GM12891 (cell line): ENCODE data around the gene FAM20A.

ENCODE experiments used
- DNase-seq: peaks from one replicate; pipeline ENCODE4 v3.0.0; 2011; ENCODE audit warnings: low spot score; ENCODE audit not compliant: insufficient read length
- FAIRE-seq: peaks from 2 replicates; lab custom pipeline; 2011; peaks lifted over from hg19 to GRCh38; lab: Jason Lieb, UNC
- PAX5 ChIP-seq: IDR thresholded peaks from 2 replicates; pipeline ENCODE4 v1.6.1; 2011; ENCODE audit warnings: low read length, moderate library complexity, mild to moderate bottlenecking; ENCODE audit not compliant: insufficient read depth, severe bottlenecking
- POLR2A ChIP-seq: IDR thresholded peaks from 2 replicates; pipeline ENCODE4 v1.6.1; 2011; ENCODE audit warnings: low read depth, low read length, control low read depth
- POLR2AphosphoS5 ChIP-seq: IDR thresholded peaks from 2 replicates; pipeline ENCODE4 v1.6.1; 2011; ENCODE audit warnings: low read depth, low read length, control low read depth
- POU2F2 ChIP-seq: IDR thresholded peaks from 2 replicates; pipeline ENCODE4 v1.6.1; 2011; ENCODE audit warnings: low read depth, mild to moderate bottlenecking, control low read depth, low read length, moderate library complexity
- SPI1 ChIP-seq: IDR thresholded peaks from 2 replicates; pipeline ENCODE4 v1.6.1; 2011; ENCODE audit warnings: low read depth, low read length, control low read depth
- TAF1 ChIP-seq: IDR thresholded peaks from 2 replicates; pipeline ENCODE4 v1.6.1; 2011; ENCODE audit warnings: low read depth, low read length, control low read depth

The FAM20A gene

DNA sequence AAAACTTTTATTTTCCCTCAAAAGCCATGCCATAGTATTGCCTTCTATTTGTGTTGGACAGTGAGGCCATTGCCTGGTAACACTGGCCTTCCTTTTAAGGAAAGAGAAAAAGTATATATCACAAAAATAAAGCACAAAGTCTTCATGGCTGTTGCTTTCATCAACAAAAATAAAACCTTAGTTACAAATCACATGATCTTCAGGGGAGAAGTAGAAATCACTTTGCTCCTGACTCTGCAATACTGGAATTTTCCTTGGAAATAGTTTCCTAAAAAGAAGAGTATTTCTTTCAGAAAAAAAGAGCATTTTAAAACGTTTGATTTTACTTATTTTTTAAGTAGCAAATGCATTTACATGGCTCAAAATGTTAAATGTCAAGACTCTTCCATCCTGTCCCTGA is 41.9 kb downstream of the FAM20A start:
- no peak for TF ChIP-seq POLR2AphosphoS5
- no peak for TF ChIP-seq POLR2A
- no peak for TF ChIP-seq POU2F2
- no peak for TF ChIP-seq TAF1
- TF ChIP-seq PAX5, result no peak
- TF ChIP-seq SPI1, result no peak
- no peak for DNase-seq
- FAIRE-seq, result no peak

DNA sequence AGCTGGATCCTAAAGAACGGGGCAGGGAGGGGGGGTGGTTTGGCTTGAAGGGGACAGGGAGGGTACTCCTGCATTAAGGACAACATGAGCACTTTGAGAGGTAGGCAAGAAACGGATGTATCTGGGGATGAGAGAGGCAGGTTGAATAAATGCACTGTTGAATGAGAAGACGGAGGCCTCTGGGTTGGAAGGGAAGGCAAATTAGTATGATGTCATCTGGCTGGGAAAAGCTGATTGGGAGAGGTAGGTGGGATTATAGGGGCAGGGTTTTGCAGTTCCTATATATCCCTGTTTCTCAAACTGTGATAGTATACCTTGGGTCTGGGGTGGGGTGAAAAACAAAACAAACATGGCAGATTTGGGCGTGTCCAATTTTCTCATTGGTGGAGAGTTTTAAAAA is 44.6 kb downstream of the FAM20A start:
- FAIRE-seq, result no peak
- TF ChIP-seq POLR2A (no peak), SPI1 (no peak), PAX5 (no peak), POLR2AphosphoS5 (no peak), POU2F2 (no peak), TAF1 (no peak)
- DNase-seq, result no peak

DNA sequence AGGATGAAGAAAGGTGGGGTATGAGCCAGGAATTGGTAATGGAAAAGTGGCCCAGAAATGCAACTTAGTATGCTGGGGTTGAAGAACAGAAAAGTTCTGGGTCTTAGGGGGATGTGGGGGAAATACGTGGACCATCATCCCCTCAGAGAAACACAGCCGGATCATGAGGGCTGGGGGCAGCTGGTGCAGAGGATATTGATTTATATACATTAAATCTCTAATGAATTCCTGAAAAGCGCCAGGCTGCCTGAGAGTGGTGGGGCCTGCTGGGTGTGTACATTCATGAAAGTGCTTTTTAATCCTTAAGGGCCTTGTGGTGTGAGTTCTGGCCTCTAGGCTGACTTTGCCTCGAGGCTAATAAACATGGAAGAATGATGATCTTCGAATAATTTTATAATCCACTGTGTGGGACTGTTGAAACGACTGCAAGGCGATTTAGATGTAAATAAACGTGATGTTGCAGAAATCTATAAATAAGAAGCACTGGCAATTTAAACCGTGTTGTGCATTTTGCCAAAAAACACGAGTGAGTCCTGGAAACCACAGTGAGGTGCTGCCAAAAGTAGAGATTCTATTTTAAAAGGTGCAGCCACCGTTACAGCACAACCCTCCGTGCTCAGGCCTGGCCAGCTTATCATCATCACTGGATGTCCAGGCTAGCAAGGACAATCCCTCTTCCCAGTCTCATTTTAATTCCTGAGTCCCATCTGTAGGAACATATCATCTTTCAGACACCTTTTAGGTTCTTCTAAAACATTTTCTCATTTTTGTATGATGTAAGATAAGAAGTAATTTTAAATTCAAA is 56.9 kb downstream of the FAM20A start:
- DNase-seq (no peak), FAIRE-seq (no peak)
- TF ChIP-seq SPI1, result no peak

GRCh38 chr17:68542698-68543463 is 58.3 kb downstream of the FAM20A start:
- no peak for FAIRE-seq

GRCh38 chr17:68541816-68542215 is 59.4 kb downstream of the FAM20A start:
- FAIRE-seq, result no peak
- TF ChIP-seq SPI1 (no peak), POLR2A (no peak), POU2F2 (no peak), PAX5 (no peak), TAF1 (no peak), POLR2AphosphoS5 (no peak)
- no peak for DNase-seq

More at GRCh38 chr17:68542698-68543463, 58.3 kb downstream of the FAM20A start:
- TF ChIP-seq PAX5, result no peak
- TF ChIP-seq POU2F2, result no peak
- TF ChIP-seq POLR2AphosphoS5, result no peak
- no peak for TF ChIP-seq POLR2A
- TF ChIP-seq SPI1, result no peak
- TF ChIP-seq TAF1, result no peak
- DNase-seq, result no peak

- DNase-seq (no peak), FAIRE-seq (no peak)
- TF ChIP-seq POLR2A (no peak), POU2F2 (no peak), SPI1 (no peak), PAX5 (no peak), POLR2AphosphoS5 (no peak), TAF1 (no peak)
Observed at GRCh38 chr17:68540981-68541380, 60.2 kb downstream of the FAM20A start.

- FAIRE-seq (peak; percentile 48), DNase-seq (peak; percentile 15)
- TF ChIP-seq TAF1 (no peak), POLR2AphosphoS5 (peak; percentile 36; the same call in 1 of the 2 replicates)
Observed at GRCh38 chr17:68539548-68540467, 61.4 kb downstream of the FAM20A start.

GRCh38 chr17:68535922-68536321 is 65.2 kb downstream of the FAM20A start:
- no peak for TF ChIP-seq POLR2A
- TF ChIP-seq POLR2AphosphoS5, result no peak
- TF ChIP-seq POU2F2, result no peak
- TF ChIP-seq SPI1, result no peak
- TF ChIP-seq TAF1, result no peak
- no peak for TF ChIP-seq PAX5
- DNase-seq (no peak), FAIRE-seq (no peak)

DNA sequence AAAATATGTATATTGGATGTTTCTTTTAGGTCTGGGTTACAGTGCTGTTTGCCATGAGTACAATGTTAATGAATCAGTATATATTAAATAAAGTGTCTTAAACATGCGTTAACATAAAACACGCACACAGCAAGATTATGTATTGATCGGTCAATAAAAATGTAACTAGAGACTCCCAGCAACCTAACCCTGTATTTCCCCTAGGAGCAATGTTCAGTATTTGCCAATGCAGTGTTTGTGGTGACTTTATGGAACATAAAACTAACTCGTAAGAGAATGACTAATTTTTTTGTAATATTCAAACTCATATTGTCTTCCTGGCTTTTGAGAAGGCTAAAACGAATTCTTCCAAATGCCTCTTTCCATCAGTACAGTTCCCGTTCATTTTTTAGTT is 66.5 kb downstream of the FAM20A start:
- DNase-seq (no peak), FAIRE-seq (no peak)
- TF ChIP-seq POU2F2 (no peak), PAX5 (no peak), POLR2A (no peak), TAF1 (no peak), POLR2AphosphoS5 (no peak), SPI1 (no peak)
